LoVo (cell line): Measurements from ENCODE around the gene CNTNAP1.

Source experiments
- DNase-seq: peaks from one replicate; pipeline ENCODE4 v3.0.0-alpha.2; 2016; ENCODE audit warnings: low spot score

The CNTNAP1 gene

DNA sequence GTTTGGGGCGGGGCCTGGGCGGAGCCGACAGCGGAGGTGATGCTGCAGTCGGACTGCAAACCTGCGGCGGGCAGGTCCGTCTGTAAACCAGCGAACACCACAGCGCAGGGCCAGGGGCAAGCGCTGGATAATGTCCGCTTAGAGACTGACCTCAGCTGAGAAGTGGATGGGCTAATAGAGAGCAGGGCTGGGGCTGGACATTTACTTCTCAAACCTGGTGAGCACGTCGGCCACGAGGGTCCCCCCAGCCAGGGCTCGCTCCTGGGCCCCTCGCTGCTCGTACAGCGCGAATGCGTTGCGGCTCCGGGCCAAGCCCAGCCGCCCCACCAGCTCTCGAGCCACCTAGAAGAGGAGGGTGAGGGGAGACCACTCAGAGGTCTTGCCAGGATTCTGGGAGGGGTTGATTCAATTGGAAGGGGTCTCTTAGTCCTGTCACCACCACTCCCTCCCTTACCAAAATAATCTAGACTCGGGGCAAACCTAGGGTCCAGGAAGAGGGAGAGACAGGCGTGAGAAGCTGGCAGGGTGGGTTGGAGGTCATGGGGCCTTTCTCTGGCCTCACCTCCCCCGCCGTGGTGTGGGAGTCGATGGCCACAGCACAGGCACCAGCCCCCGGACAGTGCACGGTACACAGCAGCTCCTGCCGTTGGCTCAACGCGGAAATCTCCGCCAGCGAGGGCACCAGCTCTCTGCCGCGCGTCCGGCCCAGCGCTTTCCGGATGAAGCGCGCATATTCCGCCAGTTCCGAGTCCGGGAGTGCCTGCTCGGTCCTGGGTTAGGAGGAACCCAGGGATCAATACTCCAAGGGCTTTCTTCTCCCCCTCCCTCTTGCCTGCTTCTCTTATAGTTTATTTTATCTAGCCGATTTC, 11.3 kb upstream of the CNTNAP1 start:
- DNase-seq, result no peak

- DNase-seq, result no peak
These were observed 10.3 kb upstream of the CNTNAP1 start for GRCh38 chr17:42672038-42672437.

GRCh38 chr17:42673266-42673884, 9.0 kb upstream of the CNTNAP1 start:
- DNase-seq, result no peak

DNA sequence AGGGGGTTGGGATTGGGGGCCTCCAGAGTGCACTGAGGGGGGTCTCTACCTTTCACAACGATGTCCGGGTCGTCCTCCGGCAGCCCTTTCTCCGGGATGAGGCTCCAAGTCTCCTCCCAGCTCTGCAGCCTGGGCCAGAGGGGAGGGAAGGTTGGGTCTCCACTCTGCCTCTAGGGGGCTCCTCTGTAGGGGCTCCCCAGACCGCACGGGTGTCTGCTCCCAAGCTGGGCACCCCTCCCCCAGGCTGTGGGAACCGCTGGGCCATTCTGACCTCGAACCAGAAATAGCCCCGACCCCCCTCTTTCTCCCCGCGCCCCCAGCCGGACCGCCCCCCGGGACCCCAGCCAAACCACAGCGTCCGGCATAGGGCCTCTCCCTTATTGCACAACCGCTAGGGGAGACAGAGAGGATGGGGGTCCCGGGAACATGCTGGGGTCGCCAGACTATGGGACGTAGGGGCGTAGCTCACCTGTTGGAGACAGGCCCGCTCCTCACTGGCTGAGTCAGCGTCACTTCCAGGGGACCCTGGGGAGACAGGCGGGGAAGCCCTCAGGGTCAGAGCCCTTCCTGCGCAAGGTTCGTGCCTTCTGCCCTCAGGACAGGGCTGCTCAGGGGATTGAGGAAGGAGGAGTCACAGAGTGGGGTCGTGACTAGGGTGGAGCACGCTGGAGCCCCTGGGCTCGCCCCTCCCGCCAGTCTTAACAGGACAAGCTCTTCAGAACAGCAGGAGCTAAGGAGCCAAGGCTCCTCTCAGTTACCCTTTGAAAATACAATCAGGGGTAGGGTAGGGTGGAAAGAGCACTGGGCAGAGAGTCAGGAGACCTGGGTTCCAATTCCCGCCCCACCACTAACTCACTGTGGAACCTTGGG, 8.2 kb upstream of the CNTNAP1 start:
- no peak for DNase-seq

GRCh38 chr17:42674755-42675347, 7.5 kb upstream of the CNTNAP1 start:
- DNase-seq, result no peak

DNA sequence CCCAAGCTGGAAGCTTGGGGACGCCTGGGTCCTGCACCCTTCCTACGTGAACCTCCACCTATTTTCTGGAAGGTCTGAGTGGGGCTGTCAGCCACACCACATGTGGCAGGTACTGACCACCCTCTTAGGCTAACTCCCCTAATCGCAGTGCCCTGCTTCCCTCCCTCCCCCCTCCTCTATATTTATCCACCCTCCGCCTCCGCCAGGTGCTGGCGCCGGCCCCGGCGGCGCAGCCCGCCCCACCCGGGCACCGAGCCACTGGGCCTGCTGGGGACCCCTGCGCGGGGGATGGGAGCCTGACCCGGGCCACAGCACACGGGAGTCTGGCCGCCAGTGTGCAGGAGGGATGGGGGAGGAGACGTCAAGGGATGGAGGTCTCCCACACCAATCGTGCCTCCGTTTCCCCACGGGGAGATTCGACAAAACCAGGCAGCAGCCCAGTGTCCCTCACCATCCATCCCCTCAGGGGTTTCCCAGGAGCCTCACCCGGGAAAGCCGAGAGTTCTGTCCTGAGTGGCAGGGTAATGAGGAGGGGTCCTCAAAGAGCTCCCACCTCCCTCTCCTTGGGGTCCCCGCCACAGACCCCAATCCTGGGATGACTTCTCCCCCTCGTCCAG, 6.9 kb upstream of the CNTNAP1 start:
- DNase-seq, result no peak

DNA sequence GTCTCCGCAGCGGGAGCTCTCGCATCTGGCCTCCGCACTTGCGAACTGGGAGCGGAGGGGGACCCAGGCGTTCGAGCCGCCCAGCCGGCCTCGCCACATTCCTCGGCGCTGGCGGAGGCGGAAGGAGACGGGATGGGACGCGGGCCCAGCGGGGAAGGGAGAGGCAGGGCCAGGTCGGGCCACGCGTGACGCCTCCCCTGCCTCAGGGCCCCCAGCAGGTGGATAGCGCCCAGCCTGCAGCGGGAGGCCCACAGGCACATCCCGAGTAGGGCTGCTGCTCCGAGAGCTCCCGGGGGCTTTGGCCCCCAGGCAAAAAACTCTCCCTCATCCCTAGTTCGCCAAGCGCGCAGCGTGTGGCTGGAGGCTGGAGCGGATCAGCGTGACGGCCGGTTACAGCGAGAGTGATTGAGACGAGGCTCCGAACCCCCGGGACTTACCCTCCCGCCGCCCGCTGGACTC, 6.3 kb upstream of the CNTNAP1 start:
- DNase-seq, result peak; percentile 50

GRCh38 chr17:42676424-42677011, 5.8 kb upstream of the CNTNAP1 start, which contains the start of gene PLEKHH3:
PLEKHH3 (minus strand) TSS chr17:42676994; CDS start chr17:42676563, 431 bp downstream.
- DNase-seq, result no peak

DNA sequence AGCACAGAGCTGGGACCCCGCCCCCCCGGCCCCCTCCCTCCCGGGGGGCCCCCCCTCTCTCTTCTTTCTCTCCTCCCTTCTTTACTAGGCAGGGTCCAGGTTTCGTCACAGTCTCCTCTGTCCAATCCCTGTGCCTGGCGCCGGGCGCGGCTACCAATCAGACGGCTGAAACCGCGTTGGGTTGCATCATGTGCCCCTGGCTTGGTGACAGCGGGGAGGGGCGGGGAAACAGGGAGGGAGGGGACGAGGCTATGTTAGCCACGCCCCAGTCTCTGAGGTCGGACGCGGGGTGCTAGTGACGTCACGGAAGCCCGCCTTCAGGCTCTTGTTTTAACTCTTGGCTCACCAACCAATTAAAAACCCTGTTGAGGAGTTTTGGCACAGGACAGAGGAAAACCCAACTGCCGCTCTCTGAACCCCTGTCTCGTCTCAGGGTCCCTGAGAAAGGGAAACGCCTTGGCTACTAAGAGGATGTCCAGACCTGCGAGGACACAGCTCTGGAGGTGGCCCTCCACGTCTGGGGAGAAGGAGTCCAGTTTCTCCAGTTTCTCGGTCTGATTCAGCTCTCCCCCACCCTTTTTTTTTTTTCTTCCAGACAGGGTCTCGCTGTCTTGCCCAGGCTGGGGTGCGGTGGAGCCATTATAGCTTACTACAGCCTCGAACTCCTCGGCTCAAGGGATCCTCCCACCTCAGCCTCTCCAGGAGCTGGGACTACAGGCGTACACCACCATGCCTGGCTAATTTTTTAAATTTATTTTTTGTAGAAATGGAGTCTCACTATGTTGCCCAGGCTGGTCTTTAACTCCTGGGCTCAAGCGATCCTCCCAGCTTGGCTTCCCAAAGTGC, 5.1 kb upstream of the CNTNAP1 start:
- peak; percentile 99 for DNase-seq

- DNase-seq, result peak; percentile 85
These were observed 4.2 kb upstream of the CNTNAP1 start for GRCh38 chr17:42677921-42678781.

GRCh38 chr17:42678951-42679491, 3.3 kb upstream of the CNTNAP1 start:
- DNase-seq, result peak; percentile 35

GRCh38 chr17:42679492-42680330, 2.6 kb upstream of the CNTNAP1 start:
- DNase-seq, result peak; percentile 79

DNA sequence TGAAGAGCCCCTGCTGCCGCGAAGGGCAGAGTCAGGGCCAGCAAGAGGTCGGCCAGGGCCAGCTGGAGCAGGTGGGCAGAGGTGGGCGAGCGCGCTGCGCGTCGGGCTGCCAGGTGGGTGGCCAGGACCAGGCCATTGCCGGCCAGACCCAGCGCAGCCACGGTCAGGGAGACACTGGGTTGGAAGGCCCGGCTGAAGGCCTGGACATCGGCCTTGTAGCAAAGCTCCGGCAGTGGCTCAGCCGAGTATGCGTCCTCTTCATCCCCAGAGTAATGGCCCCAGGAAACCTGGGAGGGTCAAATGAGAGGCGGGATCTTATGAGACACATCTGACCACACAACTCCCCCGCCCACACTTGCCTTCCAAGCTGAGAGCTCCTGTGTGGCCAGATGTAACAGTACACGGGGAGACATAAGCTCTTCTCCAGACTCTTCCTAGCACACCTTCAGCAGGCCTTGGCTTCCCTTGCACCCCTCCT, 2.0 kb upstream of the CNTNAP1 start:
- DNase-seq, result no peak

DNA sequence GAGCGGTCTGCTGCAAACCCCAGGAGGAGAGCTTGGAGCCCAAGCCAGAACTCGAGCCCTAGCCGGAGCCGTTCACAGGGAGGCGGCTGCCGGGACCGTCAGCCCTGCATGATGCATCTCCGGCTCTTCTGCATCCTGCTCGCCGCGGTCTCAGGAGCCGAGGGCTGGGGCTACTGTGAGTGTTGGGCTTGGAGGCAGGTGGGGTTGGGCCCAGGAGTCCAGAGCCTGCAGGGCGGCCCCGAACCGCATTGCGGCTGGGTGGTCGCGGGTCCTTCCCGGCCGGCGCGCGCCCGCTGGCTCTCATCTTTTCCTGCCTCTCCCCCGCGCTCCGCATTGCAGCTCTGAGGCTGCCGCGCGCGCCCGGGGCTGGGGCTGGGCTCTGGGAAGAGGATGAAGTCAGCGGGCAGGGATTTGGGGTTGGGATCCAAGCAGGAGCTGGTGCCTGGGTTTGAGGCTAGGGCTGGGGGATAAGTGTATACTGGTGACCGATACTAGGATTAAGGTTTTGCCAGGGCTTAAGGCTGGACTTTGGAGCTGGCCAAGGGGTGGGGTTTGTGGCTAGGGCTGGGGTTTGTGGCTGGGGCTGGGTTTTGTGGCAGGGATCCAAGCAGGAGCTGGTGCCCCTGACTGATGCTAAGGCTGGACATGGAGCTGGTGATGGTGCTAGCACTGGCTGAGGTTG, 532 bp downstream of the CNTNAP1 start:
- peak; percentile 33 for DNase-seq

- DNase-seq, result no peak
These were observed 1.2 kb downstream of the CNTNAP1 start for GRCh38 chr17:42683407-42684034.

GRCh38 chr17:42684929-42685556, 2.7 kb downstream of the CNTNAP1 start:
- DNase-seq, result no peak
